Activated CD8-positive, alpha-beta memory T cell treated with anti-CD3 and anti-CD28 coated beads for 48 hours (primary cell): ENCODE results near the gene PTPN7.
A peak's percentile ranks its signal among the peaks of the same experiment; 100 is the strongest.
"Not testable (repeated sequence)": the region's sequence is repeated elsewhere in the genome, so short reads cannot be mapped to it uniquely, and the experiment has no call there.

Experiments
- DNase-seq, 3 experiments: peaks; one replicate each; pipeline ENCODE4 v3.0.0-alpha.2; 2020; ENCODE audit warnings: low read depth in 2 of 3, low spot score in 2 of 3

The PTPN7 gene

DNA sequence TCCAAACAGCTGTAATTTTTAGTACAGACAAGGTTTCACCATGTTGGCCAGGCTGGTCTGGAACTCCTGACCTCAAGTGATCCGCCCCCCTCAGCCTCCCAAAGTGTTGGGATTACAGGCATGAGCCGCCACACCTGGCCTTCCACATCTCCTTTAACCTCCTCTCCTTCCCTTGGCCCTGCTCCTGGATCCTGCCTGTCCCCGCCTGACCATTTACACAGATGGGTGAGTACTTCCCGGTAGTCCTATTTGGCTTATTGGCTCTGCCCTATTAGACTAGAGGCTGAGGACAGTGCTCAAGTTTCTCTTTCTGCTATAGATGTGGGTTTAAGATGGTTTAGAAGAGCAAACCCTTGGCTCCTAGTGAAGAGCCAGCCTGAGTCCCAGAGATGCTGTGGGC lies 7.1 kb downstream of the PTPN7 start:
- no peak for DNase-seq

DNA sequence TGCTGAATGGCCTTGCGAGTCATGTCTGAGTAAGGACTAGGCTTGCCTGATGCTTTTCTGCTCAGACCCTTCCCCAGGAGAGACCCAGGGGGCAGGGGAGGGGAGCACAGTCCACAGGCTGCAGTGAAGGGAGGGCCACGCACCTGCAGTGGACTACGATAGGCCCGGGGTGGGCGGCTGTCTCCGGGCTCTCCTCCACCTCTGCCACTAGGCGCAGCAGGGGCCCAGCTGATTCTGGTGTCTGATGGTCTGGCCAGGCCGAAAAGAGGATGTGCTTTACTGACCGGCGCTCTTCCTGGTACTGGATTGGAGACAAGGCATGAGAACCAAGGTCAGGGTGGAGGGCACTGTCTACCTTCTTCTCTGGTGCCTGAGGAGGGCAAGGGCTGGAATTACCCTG lies 8.0 kb downstream of the PTPN7 start:
- no peak for DNase-seq

GRCh38 chr1:202151045-202151444 lies 9.4 kb downstream of the PTPN7 start:
- DNase-seq, result no peak

DNA sequence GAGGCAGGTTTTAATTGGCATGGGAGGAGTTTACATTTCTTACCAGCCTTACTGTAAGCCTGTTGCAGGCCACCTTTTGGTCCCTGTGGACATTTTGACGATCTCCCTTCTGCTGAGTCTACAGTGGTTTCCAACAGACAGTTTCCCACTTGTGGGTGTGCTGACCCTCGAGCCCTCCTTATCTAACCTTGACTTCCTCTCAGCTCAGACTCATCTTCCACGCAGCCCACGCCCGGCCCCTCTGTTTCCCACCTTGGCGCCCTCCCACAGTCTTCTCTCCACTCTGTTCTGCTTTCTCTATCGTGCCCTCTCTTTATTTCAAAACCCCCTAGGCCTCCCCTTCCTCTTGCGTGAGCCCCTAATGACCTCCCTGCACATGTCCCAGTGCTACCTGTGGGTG lies 9.8 kb downstream of the PTPN7 start:
- no peak for DNase-seq

DNA sequence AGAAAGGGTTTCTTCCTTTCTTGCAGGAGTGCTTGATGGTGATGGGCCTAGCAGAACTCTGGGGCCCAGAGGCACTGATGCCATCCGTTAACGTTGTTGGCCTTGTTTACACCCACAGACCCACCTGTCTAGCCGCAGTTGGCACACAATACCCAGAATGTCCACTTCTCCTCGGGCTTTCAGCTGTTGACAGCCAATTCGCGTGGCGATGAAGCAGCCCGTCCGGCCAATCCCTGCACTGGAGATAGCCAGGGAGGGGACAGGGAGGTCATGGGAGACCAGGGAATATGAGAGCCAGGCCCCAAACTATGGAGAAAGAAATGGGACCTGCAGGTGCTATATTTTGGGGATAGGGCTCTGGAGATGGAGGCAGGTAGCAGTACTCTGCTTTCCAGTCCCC lies 10.2 kb downstream of the PTPN7 start:
- no peak for DNase-seq

DNA sequence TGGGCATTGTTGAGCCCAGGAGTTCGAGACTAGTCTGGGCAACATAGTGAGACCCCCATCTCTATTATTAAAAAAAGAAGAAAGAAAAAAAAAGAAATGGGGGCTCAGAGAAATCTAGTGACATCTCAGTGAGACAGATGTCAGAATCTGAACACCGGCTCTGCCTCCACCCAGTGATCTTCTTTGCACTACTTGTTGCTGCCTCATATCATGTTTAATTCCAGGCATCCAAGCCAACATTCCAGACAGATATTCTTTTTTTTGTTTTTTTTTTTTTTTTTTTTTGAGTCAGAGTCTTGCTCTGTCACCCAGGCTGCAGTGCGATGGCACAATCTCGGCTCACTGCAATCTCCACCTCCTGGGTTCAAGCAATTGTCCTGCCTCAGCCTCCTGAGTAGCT lies 10.8 kb downstream of the PTPN7 start:
- no peak for DNase-seq

GRCh38 chr1:202148391-202148790 lies 12.0 kb downstream of the PTPN7 start:
- no peak for DNase-seq

- DNase-seq, result no peak
Observed at GRCh38 chr1:202146993-202147392, 13.4 kb downstream of the PTPN7 start.

GRCh38 chr1:202146279-202146678 lies 14.1 kb downstream of the PTPN7 start:
- DNase-seq, result no peak

GRCh38 chr1:202145744-202146140 lies 14.7 kb downstream of the PTPN7 start:
- not testable (repeated sequence) for DNase-seq

DNA sequence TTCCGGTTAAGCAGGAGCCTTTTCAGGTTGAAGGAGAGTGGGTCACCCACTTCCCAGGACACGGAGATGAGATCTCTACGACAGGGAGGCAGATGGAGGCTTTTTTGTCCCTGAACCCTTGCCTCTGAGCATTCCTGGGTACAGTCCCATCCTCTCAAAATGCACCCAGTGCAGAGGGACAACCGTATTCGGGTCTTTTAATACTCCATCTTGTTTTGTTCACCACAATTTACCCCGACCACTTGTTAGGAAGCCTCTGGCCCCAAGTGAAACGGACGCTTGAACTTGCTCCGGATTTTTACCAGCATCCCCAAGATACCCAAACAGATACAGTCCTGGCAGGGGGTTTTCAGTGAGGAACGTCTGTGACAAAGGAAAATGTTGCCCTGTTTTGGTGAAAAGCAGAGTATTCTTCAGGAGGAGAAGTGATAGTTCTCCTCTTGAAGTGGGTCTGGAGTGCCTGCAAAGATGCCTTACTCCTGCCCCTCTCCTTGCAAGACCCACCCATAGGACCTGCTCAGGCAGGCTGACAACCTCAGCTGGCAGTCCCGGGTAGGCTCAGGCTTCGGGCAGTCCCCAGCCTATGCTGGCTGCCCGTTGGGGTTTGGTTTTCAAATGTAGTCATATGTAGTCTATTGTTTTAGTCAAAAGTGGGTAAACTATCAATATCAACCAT lies 15.2 kb downstream of the PTPN7 start:
- peak in 1 of 3 experiments; percentile 34 for DNase-seq

- peak in 1 of 3 experiments; percentile 50 for DNase-seq
Observed at GRCh38 chr1:202144402-202145067, 15.9 kb downstream of the PTPN7 start, which contains the start of gene ARL8A. TSS of gene ARL8A (minus strand) at chr1:202144737. CDS start at chr1:202144572, 165 bp downstream.

- DNase-seq, result no peak
Observed at GRCh38 chr1:202143768-202144401, 16.5 kb downstream of the PTPN7 start.

DNA sequence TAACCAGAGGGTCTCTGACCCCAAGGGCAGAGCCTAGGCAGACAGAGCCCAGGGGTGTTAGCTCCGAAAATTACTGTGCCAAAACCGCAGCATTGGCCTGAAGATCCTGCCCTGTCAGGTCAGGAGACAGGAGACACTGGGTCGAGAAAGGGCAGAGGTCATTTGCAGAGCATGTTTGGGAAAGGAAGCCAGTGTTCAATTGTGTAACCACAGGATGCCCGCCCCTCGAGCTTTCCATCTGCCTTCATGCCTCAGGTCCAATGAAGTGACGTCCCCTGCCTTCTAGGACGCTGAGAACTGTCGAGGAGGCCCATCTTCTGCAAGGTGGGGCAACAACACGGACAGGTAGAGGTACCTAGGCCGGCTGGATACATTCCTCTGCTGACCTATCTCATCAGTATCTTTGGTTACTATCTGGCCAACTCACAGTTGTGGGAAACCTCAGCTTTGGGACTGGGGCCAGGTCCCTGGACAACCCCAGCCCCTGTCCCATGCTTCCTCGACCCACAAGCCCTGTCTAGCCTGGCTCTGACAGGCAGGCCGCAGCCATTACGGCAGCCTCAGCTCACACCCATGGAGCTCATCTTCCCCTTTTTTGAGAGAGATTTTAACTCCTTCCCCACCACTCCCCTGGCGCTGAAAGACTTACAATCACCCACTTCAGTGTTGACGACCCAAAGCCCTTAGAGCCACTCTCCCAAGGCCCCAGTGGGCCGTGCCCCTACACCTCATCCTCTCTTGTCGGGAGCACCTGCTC lies 17.2 kb downstream of the PTPN7 start:
- DNase-seq, result no peak

GRCh38 chr1:202141468-202141867 lies 18.9 kb downstream of the PTPN7 start:
- DNase-seq, result not testable (repeated sequence)

DNA sequence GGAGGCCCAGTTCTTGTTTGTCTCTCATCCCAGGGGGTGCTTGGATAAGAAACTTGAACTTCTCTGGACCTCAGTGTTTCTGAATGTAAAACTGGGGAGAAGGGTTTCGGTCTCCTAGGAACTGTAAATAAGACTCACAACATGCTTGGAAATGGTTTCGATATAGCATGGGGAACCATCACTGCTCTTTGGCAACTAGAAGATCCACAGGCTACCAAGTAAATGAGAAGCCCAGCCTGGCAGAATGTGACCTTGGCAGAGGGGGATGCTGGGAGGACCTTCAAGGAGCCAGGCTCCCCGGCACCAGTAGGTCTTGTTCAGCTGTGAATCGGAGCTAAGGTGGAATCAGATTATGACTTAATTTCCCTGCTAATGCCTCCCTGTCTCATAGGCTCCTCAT lies 19.6 kb downstream of the PTPN7 start:
- DNase-seq, result no peak

- no peak for DNase-seq
Observed at GRCh38 chr1:202135221-202135721, 25.1 kb downstream of the PTPN7 start.

DNA sequence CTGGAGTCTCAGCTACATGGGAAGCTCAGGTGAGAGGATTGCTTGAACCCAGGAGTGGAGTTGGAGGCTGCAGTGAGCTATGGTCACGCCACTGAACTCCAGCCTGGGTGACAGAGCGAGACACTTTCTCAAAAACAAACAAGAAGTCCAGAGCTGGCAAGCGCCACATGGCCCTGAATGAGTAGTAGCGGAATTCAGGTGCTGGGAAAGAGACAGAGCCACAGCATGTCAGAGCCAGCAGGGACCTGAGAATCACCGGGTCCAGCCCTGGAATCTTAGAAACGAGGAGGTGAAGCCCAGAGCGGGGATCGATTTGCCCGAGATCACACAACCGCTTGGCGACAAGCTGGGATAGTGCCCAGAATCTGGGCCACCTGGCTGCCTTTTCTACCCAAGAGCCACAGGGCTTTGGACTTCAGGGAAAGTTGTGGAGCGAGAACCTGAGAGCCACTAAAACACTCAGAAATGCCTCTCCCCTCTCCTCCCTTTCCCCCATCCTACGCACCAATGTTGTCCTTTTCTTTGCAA lies 25.7 kb downstream of the PTPN7 start:
- DNase-seq, result no peak

GRCh38 chr1:202133989-202134388 lies 26.4 kb downstream of the PTPN7 start:
- no peak for DNase-seq

DNA sequence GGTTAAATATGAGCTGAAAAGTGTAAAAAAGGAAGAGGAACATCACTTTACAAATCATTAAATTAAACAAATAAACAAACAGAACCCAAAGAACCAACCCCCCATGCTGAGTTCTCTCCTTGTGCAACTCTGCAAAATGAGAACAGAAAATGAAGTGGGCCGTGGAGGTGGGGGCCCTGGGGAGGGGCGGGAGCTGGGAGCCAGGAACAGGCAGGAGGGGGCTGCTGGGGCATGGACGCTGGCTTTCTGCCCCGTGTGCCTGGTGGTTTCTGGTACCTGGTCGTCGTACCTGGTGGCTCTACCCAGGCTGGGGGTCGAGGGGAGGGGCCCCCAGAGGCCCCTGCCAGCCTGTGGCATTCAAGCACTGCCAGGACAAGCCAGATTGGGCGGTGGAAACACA lies 26.9 kb downstream of the PTPN7 start:
- no peak for DNase-seq

- no peak for DNase-seq
Observed at GRCh38 chr1:202133001-202133400, 27.4 kb downstream of the PTPN7 start.
